OCI-LY1 (cell line): ENCODE results near the gene GABRA5.

Source experiments
- H2AFZ ChIP-seq: fragments of 200-600 bp; sonication (generic), shearing (Covaris generic); 2 replicates; pipeline ENCODE4 v1.6.0; 2014; ENCODE audit warnings: antibody characterized with exemption, mild to moderate bottlenecking, low read length
- H3F3A ChIP-seq: fragments of 200-600 bp; sonication (generic), shearing (Covaris generic); 2 replicates; pipeline ENCODE4 v1.6.0; 2014; ENCODE audit warnings: mild to moderate bottlenecking, antibody characterized with exemption, low read length, moderate library complexity; ENCODE audit not compliant: insufficient read depth
- H3K27ac ChIP-seq: fragments of 200-600 bp; sonication (generic); 2 replicates; pipeline ENCODE4 v1.5.1; 2014; ENCODE audit warnings: low read length, mixed run types, mild to moderate bottlenecking, low read depth; ENCODE audit not compliant: poor library complexity, severe bottlenecking
- H3K27me3 ChIP-seq: fragments of 200-600 bp; sonication (generic); 2 replicates; pipeline ENCODE4 v1.6.0; 2014; ENCODE audit warnings: antibody characterized with exemption, mild to moderate bottlenecking, low read length, moderate library complexity; ENCODE audit not compliant: insufficient read depth
- H3K36me3 ChIP-seq: fragments of 200-600 bp; sonication (generic); 2 replicates; pipeline ENCODE4 v1.6.1; 2014; ENCODE audit warnings: mild to moderate bottlenecking, antibody characterized with exemption, low read length, moderate library complexity, mixed read lengths; ENCODE audit not compliant: insufficient read depth
- H3K4me1 ChIP-seq: fragments of 200-600 bp; sonication (generic); 2 replicates; pipeline ENCODE4 v1.5.1; 2014; ENCODE audit warnings: mild to moderate bottlenecking, low read length, moderate library complexity; ENCODE audit not compliant: insufficient read depth, severe bottlenecking
- H3K4me2 ChIP-seq: fragments of 200-600 bp; sonication (generic), shearing (Covaris generic); 2 replicates; pipeline ENCODE4 v1.6.1; 2014; ENCODE audit warnings: low read length
- H3K4me3 ChIP-seq: fragments of 200-600 bp; sonication (generic); 2 replicates; pipeline ENCODE4 v1.5.1; 2014; ENCODE audit warnings: low read length, low read depth, mild to moderate bottlenecking, mixed read lengths; ENCODE audit not compliant: poor library complexity, severe bottlenecking
- H3K79me2 ChIP-seq: fragments of 200-600 bp; shearing (Covaris generic); 2 replicates; pipeline ENCODE4 v1.6.1; 2016; ENCODE audit warnings: mixed run types, low read length, mixed read lengths; ENCODE audit not compliant: insufficient read depth
- H3K9ac ChIP-seq: fragments of 200-600 bp; sonication (generic), shearing (Covaris generic); 2 replicates; pipeline ENCODE4 v1.6.1; 2014; ENCODE audit warnings: mild to moderate bottlenecking, low read length, mixed read lengths
- H3K9me2 ChIP-seq: fragments of 200-600 bp; sonication (generic), shearing (Covaris generic); 2 replicates; pipeline ENCODE4 v1.6.1; 2014; ENCODE audit warnings: low read depth, mild to moderate bottlenecking, low read length, mixed read lengths
- H3K9me3 ChIP-seq: fragments of 200-600 bp; shearing (Covaris generic); 2 replicates; pipeline ENCODE4 v1.6.1; 2014; ENCODE audit warnings: low read length, mixed read lengths
- H4K20me1 ChIP-seq: fragments of 200-600 bp; sonication (generic), shearing (Covaris generic); 2 replicates; pipeline ENCODE4 v1.6.0; 2016; ENCODE audit warnings: mild to moderate bottlenecking, low read length; ENCODE audit not compliant: insufficient read depth
- CTCF ChIP-seq: fragments of 200-600 bp; sonication (generic), shearing (Covaris generic); IDR thresholded peaks from 2 replicates; pipeline ENCODE4 v1.5.1; 2017; ENCODE audit warnings: mild to moderate bottlenecking, antibody characterized with exemption, low read length, moderate library complexity, mixed read lengths
- EZH2 ChIP-seq: fragments of 200-600 bp; sonication (generic), shearing (Covaris generic); IDR thresholded peaks from 2 replicates; pipeline ENCODE4 v1.8.0; 2017; ENCODE audit warnings: borderline replicate concordance, mixed run types, mild to moderate bottlenecking, antibody characterized with exemption, low read length, moderate library complexity, mixed read lengths

The GABRA5 gene

GRCh38 chr15:26889298-26889898, 22.5 kb downstream of the GABRA5 start:
- H3K79me2 ChIP-seq: no peaks in the 10 kb centered on the region
- peak; percentile 71 for TF ChIP-seq CTCF
- TF ChIP-seq EZH2: no peak

GRCh38 chr15:26890451-26890850, 23.6 kb downstream of the GABRA5 start:
- no peak overlapping the region for H3K4me3 ChIP-seq
- H3K9ac ChIP-seq: no peak overlapping the region
- no peaks in the 10 kb centered on the region for H4K20me1 ChIP-seq
- H3K79me2 ChIP-seq: no peaks in the 10 kb centered on the region
- H3K27me3 ChIP-seq: no peaks in the 10 kb centered on the region
- no peak overlapping the region for H2AFZ ChIP-seq
- H3K4me2 ChIP-seq: no peak overlapping the region
- no peak for TF ChIP-seq CTCF
- no peaks in the 10 kb centered on the region for H3K4me1 ChIP-seq
- H3K9me2 ChIP-seq: no peaks in the 10 kb centered on the region
- H3K36me3 ChIP-seq: no peaks in the 10 kb centered on the region
- no peaks in the 10 kb centered on the region for H3K9me3 ChIP-seq
- H3F3A ChIP-seq: no peaks in the 10 kb centered on the region
- no peak overlapping the region for H3K27ac ChIP-seq

More at GRCh38 chr15:26889298-26889898, 22.5 kb downstream of the GABRA5 start:
- Histone ChIP-seq H3K9ac (no peak overlapping the region), H3K4me3 (no peak overlapping the region), H4K20me1 (no peaks in the 10 kb centered on the region), H2AFZ (no peak overlapping the region), H3K4me2 (no peak overlapping the region), H3K9me2 (no peaks in the 10 kb centered on the region), H3K27ac (no peak overlapping the region), H3F3A (no peaks in the 10 kb centered on the region), H3K9me3 (no peaks in the 10 kb centered on the region), H3K36me3 (no peaks in the 10 kb centered on the region), H3K27me3 (no peaks in the 10 kb centered on the region), H3K4me1 (no peaks in the 10 kb centered on the region)

GRCh38 chr15:26890988-26891387, 24.1 kb downstream of the GABRA5 start:
- H3K9me2 ChIP-seq: no peaks in the 10 kb centered on the region
- no peaks in the 10 kb centered on the region for H3K9me3 ChIP-seq
- no peaks in the 10 kb centered on the region for H3K79me2 ChIP-seq
- no peaks in the 10 kb centered on the region for H3K27me3 ChIP-seq
- H3K9ac ChIP-seq: no peak overlapping the region
- H4K20me1 ChIP-seq: no peaks in the 10 kb centered on the region
- H3K4me1 ChIP-seq: no peaks in the 10 kb centered on the region
- H3K36me3 ChIP-seq: no peaks in the 10 kb centered on the region
- no peaks in the 10 kb centered on the region for H3F3A ChIP-seq
- no peak overlapping the region for H3K4me3 ChIP-seq
- TF ChIP-seq CTCF: no peak
- no peak overlapping the region for H3K4me2 ChIP-seq
- no peak overlapping the region for H2AFZ ChIP-seq
- no peak overlapping the region for H3K27ac ChIP-seq
